NCI-H2107 (cell line): ENCODE measurements around the gene FOXP1.

Experiments used
- DNase-seq: peaks from one replicate; lab custom pipeline; 2025; lab: John Stamatoyannopoulos, UW

FOXP1 gene

GRCh38 chr3:71206305-71207165 lies 377.0 kb downstream of the FOXP1 start:
- DNase-seq, result no peak

- no peak for DNase-seq
These were observed 379.6 kb downstream of the FOXP1 start for GRCh38 chr3:71203727-71204488.

GRCh38 chr3:71202848-71203533 lies 380.5 kb downstream of the FOXP1 start:
- no peak for DNase-seq

- no peak for DNase-seq
These were observed 381.6 kb downstream of the FOXP1 start for GRCh38 chr3:71201939-71202338.

- no peak for DNase-seq
These were observed 385.5 kb downstream of the FOXP1 start for GRCh38 chr3:71197841-71198565.

GRCh38 chr3:71195492-71195891 lies 388.0 kb downstream of the FOXP1 start:
- DNase-seq, result no peak

GRCh38 chr3:71194785-71195184 lies 388.7 kb downstream of the FOXP1 start:
- no peak for DNase-seq

GRCh38 chr3:71191031-71191482 lies 392.5 kb downstream of the FOXP1 start:
- no peak for DNase-seq

GRCh38 chr3:71189480-71189879 lies 394.0 kb downstream of the FOXP1 start:
- no peak for DNase-seq

GRCh38 chr3:71187715-71188114 lies 395.8 kb downstream of the FOXP1 start:
- no peak for DNase-seq

- no peak for DNase-seq
These were observed 396.7 kb downstream of the FOXP1 start for GRCh38 chr3:71186801-71187200.

GRCh38 chr3:71185733-71186455 lies 397.6 kb downstream of the FOXP1 start:
- DNase-seq, result no peak

- DNase-seq, result no peak
These were observed 399.3 kb downstream of the FOXP1 start for GRCh38 chr3:71184252-71184651.

GRCh38 chr3:71183549-71183948 lies 400.0 kb downstream of the FOXP1 start:
- DNase-seq, result no peak

GRCh38 chr3:71180524-71180923 lies 403.0 kb downstream of the FOXP1 start:
- no peak for DNase-seq

- no peak for DNase-seq
These were observed 406.2 kb downstream of the FOXP1 start for GRCh38 chr3:71177375-71177774.

- no peak for DNase-seq
These were observed 407.2 kb downstream of the FOXP1 start for GRCh38 chr3:71176366-71176765.

- no peak for DNase-seq
These were observed 407.7 kb downstream of the FOXP1 start for GRCh38 chr3:71175691-71176365.

- DNase-seq, result no peak
These were observed 410.6 kb downstream of the FOXP1 start for GRCh38 chr3:71172951-71173350.

- no peak for DNase-seq
These were observed 411.3 kb downstream of the FOXP1 start for GRCh38 chr3:71172189-71172588.

GRCh38 chr3:71171247-71171646 lies 412.3 kb downstream of the FOXP1 start:
- no peak for DNase-seq
